IMR-90 (cell line): ENCODE data around the gene PSMD12. TPM values are rescaled to one million over a fixed set of nuclear protein-coding genes. Genes with fewer than 3 reads are reported as not detected.
"Not testable (repeated sequence)": the region's sequence is repeated elsewhere in the genome, so short reads cannot be mapped to it uniquely, and the experiment has no call there.

Experiments used
- ATAC-seq: fragments of 200-7000 bp; cut with Tn5 transposase; 2 replicates; pipeline ENCODE4 v1.9.1; 2020; ENCODE audit warnings: low read depth, mild to moderate bottlenecking, moderate library complexity
- BruUV-seq: library from RNA; stranded (reverse); fragments of 400-500 nt; replicated peaks from 2 replicates; lab custom pipeline; 2021; lab: Mats Ljungman, UMichigan
- CTCF ChIA-PET: fragments of 300-600 bp; formaldehyde crosslinking; extraction: SDS; loops from one replicate; lab custom pipeline; 2021; ENCODE audit warnings: antibody characterized with exemption; lab: Yijun Ruan, JAX
- POLR2A ChIA-PET: fragments of 300-600 bp; sonication (Branson Sonifier 250); formaldehyde crosslinking; loops from one replicate; lab custom pipeline; 2022; ENCODE audit warnings: antibody characterized with exemption; ENCODE audit not compliant: unreplicated experiment; lab: Charles Lee
- DNase-seq: peaks from one replicate; pipeline ENCODE4 v3.0.0; 2013
- H2AFZ ChIP-seq: replicated peaks from 2 replicates; pipeline ENCODE3; 2013; ENCODE audit warnings: low read length, mild to moderate bottlenecking; ENCODE audit not compliant: poor library complexity
- H2AK5ac ChIP-seq: 2 replicates; pipeline ENCODE4 v1.6.1; 2013; ENCODE audit warnings: low read depth, low read length, inconsistent platforms
- H2AK9ac ChIP-seq: replicated peaks from 2 replicates; pipeline ENCODE3; 2013; ENCODE audit warnings: mild to moderate bottlenecking, low read depth, low read length, moderate library complexity; ENCODE audit not compliant: poor library complexity
- H2BK120ac ChIP-seq: 2 replicates; pipeline ENCODE4 v1.6.1; 2013; ENCODE audit warnings: low read depth, low read length, inconsistent platforms
- H2BK15ac ChIP-seq: 3 replicates; pipeline ENCODE4 v1.6.1; 2013; ENCODE audit warnings: low read depth, low read length, inconsistent platforms
- H2BK20ac ChIP-seq: 2 replicates; pipeline ENCODE4 v1.6.1; 2013; ENCODE audit warnings: low read depth, mild to moderate bottlenecking, inconsistent platforms, low read length, moderate library complexity
- H2BK5ac ChIP-seq: 2 replicates; pipeline ENCODE4 v1.6.1; 2013; ENCODE audit warnings: mild to moderate bottlenecking, low read depth, low read length, inconsistent platforms; ENCODE audit not compliant: poor library complexity, severe bottlenecking
- H3K14ac ChIP-seq: replicated peaks from 2 replicates; pipeline ENCODE4 v1.6.1; 2013; ENCODE audit warnings: low read depth, low read length, inconsistent platforms
- H3K18ac ChIP-seq: 2 replicates; pipeline ENCODE4 v1.6.1; 2013; ENCODE audit warnings: low read depth, low read length, control low read depth
- H3K23ac ChIP-seq: 2 replicates; pipeline ENCODE4 v1.6.1; 2013; ENCODE audit warnings: low read depth, low read length, inconsistent platforms
- H3K27ac ChIP-seq: 2 replicates; pipeline ENCODE4 v1.5.1; 2013; ENCODE audit warnings: mild to moderate bottlenecking, control low read depth, low read length; ENCODE audit not compliant: insufficient read depth
- H3K27me3 ChIP-seq: 2 replicates; pipeline ENCODE4 v1.6.1; 2013; ENCODE audit warnings: low read length; ENCODE audit not compliant: control insufficient read depth, insufficient read depth
- H3K36me3 ChIP-seq: 2 replicates; pipeline ENCODE4 v1.6.1; 2013; ENCODE audit warnings: low read length, mixed read lengths; ENCODE audit not compliant: control insufficient read depth, insufficient read depth
- H3K4ac ChIP-seq: 2 replicates; pipeline ENCODE4 v1.6.1; 2013; ENCODE audit warnings: low read depth, low read length, inconsistent platforms
- H3K4me1 ChIP-seq: 2 replicates; pipeline ENCODE4 v1.6.1; 2013; ENCODE audit warnings: low read length, mixed read lengths; ENCODE audit not compliant: control insufficient read depth, insufficient read depth
- H3K4me2 ChIP-seq: 2 replicates; pipeline ENCODE4 v1.6.1; 2013; ENCODE audit warnings: low read depth, mild to moderate bottlenecking, control low read depth, low read length, moderate library complexity
- H3K4me3 ChIP-seq: 2 replicates; pipeline ENCODE4 v1.5.1; 2013; ENCODE audit warnings: low read depth, mild to moderate bottlenecking, control low read depth, low read length, moderate library complexity; ENCODE audit not compliant: insufficient read depth
- H3K56ac ChIP-seq: 2 replicates; pipeline ENCODE4 v1.6.1; 2013; ENCODE audit warnings: low read length, inconsistent platforms; ENCODE audit not compliant: insufficient read depth; ENCODE audit errors: extremely low read depth
- H3K79me1 ChIP-seq, 2 experiments: 2 replicates each; pipeline ENCODE4 v1.6.1; 2013; ENCODE audit warnings: low read length in 2 of 2, inconsistent platforms in 1 of 2, low read depth in 1 of 2
- H3K9ac ChIP-seq: 2 replicates; pipeline ENCODE4 v1.6.1; 2013; ENCODE audit warnings: low read depth, low read length, control low read depth
- H3K9me1 ChIP-seq: 2 replicates; pipeline ENCODE4 v1.6.1; 2013; ENCODE audit warnings: low read length, inconsistent platforms; ENCODE audit not compliant: insufficient read depth
- H3K9me3 ChIP-seq: 2 replicates; pipeline ENCODE4 v1.6.1; 2013; ENCODE audit warnings: low read length; ENCODE audit not compliant: control insufficient read depth, insufficient read depth
- H4K20me1 ChIP-seq: 2 replicates; pipeline ENCODE4 v1.6.1; 2013; ENCODE audit warnings: low read length, inconsistent platforms; ENCODE audit not compliant: insufficient read depth
- H4K5ac ChIP-seq: 2 replicates; pipeline ENCODE4 v1.6.1; 2013; ENCODE audit warnings: mild to moderate bottlenecking, low read depth, low read length, control low read depth
- H4K8ac ChIP-seq, 2 experiments: 2 replicates each; pipeline ENCODE4 v1.6.1; 2013; ENCODE audit warnings: low read depth in 2 of 2, low read length in 2 of 2, control low read depth in 1 of 2, inconsistent platforms in 1 of 2
- H4K91ac ChIP-seq: 2 replicates; pipeline ENCODE4 v1.6.1; 2013; ENCODE audit warnings: low read depth, low read length, inconsistent platforms; ENCODE audit not compliant: insufficient read depth
- WGBS, 2 experiments: methylation state at CpG; one replicate each; pipeline versions ENCODE4 v1.1.5 to v1.1.7; 2013; ENCODE audit warnings: missing lambda C conversion rate in 2 of 2; ENCODE audit not compliant: insufficient read length in 1 of 2; ENCODE audit errors: extremely low coverage in 2 of 2; 5-methylcytosine and 5-hydroxymethylcytosine counted together
- dilution Hi-C: fragments of 300-500 bp; cut with HindIII; formaldehyde crosslinking; loops from one replicate; pipeline ENCODE4 v1.14.3; 2018; ENCODE audit warnings: low sequenced_read_pairs; ENCODE audit not compliant: unreplicated experiment
- in situ Hi-C: fragments of 300-500 bp; cut with MboI; formaldehyde crosslinking; loops from 3 replicates; pipeline ENCODE4 v1.14.3; 2019; ENCODE audit warnings: low sequenced_read_pairs, inconsistent platforms, mixed read lengths
- intact Hi-C: fragments of 100-400 bp; cut with micrococcal nuclease; formaldehyde crosslinking; loops from 2 replicates; pipeline ENCODE4 v1.10.0; 2022
- polyA plus RNA-seq, 3 experiments: library from polyadenylated mRNA; depleted of rRNA; stranded (reverse); fragments of >200 nt; gene quantifications; 2 replicates each; pipeline ENCODE4 v1.2.3, GENCODE V29; 2012; ENCODE audit warnings: low replicate concordance in 1 of 3
- total RNA-seq: library from RNA; depleted of rRNA; stranded (reverse); fragments of >200 nt; gene quantifications from 2 replicates; pipeline ENCODE4 v1.2.3, GENCODE V29; 2012

PSMD12 gene
- total and polyA plus RNA-seq, 2 of the 4 experiments (the other 2 are of a cell fraction) = 17.9 to 39.7 TPM

GRCh38 chr17:67326959-67327745 is 39.2 kb downstream of the PSMD12 start:
- H3K9me1 ChIP-seq, H3K9ac ChIP-seq, H2AK5ac ChIP-seq, CTCF ChIA-PET, H2BK120ac ChIP-seq, H2BK15ac ChIP-seq, DNase-seq, POLR2A ChIA-PET, H3K79me1 ChIP-seq, H3K14ac ChIP-seq, intact Hi-C loops, H3K4me2 ChIP-seq, H2AK9ac ChIP-seq, H3K9me3 ChIP-seq, H3K56ac ChIP-seq, H4K91ac ChIP-seq, H3K27me3 ChIP-seq, in situ Hi-C loops, H3K23ac ChIP-seq, H4K5ac ChIP-seq, H2AFZ ChIP-seq, dilution Hi-C loops, H3K4me1 ChIP-seq, H3K27ac ChIP-seq, ATAC-seq, H3K36me3 ChIP-seq, BruUV-seq, H3K4ac ChIP-seq, H2BK20ac ChIP-seq, H4K20me1 ChIP-seq, H2BK5ac ChIP-seq, H3K18ac ChIP-seq, H3K4me3 ChIP-seq, H4K8ac ChIP-seq: not testable (repeated sequence)
- no CpG with 5 or more reads among the region's 13 CpGs for WGBS, 2 experiments
